ENCODE data around the gene OS9. TPM values are rescaled to one million over a fixed set of nuclear protein-coding genes. Genes with fewer than 3 reads are reported as not detected.

Gene OS9
- total and polyA plus RNA-seq, 9 of the 15 experiments (the other 6 are each of a cell fraction or from before 2014, with no cell fraction given): 4.6 to 105 (median 89.5) TPM

DNA sequence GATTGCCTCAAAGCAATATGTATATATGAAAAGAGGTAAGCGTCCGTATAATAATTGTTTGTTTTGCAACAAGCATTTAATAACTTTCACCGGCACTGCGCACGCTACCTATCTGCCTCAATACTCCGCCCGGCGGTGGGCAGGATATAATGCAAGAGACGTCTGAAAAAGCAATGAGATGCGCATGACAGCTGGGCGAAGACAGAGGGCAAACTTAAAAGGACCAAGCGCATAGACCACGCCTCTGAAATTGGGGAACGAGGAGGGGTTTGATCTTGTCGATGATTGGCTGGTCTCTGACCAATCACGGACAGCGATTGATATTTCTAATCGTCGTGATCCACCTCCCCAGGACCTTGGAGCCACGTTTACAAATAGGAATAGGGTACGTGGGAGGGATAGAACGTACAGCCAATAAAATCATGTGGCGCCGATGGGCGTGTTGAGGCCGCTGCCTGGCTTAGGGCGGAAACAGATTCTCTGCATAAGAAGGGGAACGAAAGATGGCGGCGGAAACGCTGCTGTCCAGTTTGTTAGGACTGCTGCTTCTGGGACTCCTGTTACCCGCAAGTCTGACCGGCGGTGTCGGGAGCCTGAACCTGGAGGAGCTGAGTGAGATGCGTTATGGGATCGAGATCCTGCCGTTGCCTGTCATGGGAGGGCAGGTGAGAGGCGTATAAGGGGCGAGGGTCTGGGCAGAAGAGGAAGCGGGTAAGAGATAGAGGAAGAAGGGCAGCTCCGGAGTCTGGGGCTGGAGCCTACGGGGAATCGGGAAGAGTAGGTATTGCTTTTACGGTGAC lies at the start of gene OS9 (continued):
- peak; percentile 82 for TF ChIP-seq E2F8 (IDR thresholded peaks at IDR 0.05; ENCODE audit: low read depth, partially characterized antibody)
- TF ChIP-seq DPF2 (IDR thresholded peaks at IDR 0.05): no peak
- TF ChIP-seq SMAD2 (IDR thresholded peaks at IDR 0.05; ENCODE audit: low read depth, low read length): no peak
- TF ChIP-seq, protein P1, sequence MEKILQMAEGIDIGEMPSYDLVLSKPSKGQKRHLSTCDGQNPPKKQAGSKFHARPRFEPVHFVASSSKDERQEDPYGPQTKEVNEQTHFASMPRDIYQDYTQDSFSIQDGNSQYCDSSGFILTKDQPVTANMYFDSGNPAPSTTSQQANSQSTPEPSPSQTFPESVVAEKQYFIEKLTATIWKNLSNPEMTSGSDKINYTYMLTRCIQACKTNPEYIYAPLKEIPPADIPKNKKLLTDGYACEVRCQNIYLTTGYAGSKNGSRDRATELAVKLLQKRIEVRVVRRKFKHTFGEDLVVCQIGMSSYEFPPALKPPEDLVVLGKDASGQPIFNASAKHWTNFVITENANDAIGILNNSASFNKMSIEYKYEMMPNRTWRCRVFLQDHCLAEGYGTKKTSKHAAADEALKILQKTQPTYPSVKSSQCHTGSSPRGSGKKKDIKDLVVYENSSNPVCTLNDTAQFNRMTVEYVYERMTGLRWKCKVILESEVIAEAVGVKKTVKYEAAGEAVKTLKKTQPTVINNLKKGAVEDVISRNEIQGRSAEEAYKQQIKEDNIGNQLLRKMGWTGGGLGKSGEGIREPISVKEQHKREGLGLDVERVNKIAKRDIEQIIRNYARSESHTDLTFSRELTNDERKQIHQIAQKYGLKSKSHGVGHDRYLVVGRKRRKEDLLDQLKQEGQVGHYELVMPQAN (IDR thresholded peaks at IDR 0.05; ENCODE audit: borderline replicate concordance): peak; percentile 92
- peak; percentile 93 for TF ChIP-seq PHF20 (IDR thresholded peaks at IDR 0.05; ENCODE audit: partially characterized antibody)
- TF ChIP-seq, protein P2, sequence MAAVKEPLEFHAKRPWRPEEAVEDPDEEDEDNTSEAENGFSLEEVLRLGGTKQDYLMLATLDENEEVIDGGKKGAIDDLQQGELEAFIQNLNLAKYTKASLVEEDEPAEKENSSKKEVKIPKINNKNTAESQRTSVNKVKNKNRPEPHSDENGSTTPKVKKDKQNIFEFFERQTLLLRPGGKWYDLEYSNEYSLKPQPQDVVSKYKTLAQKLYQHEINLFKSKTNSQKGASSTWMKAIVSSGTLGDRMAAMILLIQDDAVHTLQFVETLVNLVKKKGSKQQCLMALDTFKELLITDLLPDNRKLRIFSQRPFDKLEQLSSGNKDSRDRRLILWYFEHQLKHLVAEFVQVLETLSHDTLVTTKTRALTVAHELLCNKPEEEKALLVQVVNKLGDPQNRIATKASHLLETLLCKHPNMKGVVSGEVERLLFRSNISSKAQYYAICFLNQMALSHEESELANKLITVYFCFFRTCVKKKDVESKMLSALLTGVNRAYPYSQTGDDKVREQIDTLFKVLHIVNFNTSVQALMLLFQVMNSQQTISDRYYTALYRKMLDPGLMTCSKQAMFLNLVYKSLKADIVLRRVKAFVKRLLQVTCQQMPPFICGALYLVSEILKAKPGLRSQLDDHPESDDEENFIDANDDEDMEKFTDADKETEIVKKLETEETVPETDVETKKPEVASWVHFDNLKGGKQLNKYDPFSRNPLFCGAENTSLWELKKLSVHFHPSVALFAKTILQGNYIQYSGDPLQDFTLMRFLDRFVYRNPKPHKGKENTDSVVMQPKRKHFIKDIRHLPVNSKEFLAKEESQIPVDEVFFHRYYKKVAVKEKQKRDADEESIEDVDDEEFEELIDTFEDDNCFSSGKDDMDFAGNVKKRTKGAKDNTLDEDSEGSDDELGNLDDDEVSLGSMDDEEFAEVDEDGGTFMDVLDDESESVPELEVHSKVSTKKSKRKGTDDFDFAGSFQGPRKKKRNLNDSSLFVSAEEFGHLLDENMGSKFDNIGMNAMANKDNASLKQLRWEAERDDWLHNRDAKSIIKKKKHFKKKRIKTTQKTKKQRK (IDR thresholded peaks at IDR 0.05; ENCODE audit: borderline replicate concordance, low read depth, low read length): peak; percentile 14; the same call in 1 of the 2 replicates
- TF ChIP-seq SRSF7 (optimal IDR thresholded peaks at IDR 0.05; ENCODE audit: low read depth, low read length): no peak
- no peak for TF ChIP-seq MTA2 (IDR thresholded peaks at IDR 0.05; ENCODE audit: low read depth)
- TF ChIP-seq, protein P3, sequence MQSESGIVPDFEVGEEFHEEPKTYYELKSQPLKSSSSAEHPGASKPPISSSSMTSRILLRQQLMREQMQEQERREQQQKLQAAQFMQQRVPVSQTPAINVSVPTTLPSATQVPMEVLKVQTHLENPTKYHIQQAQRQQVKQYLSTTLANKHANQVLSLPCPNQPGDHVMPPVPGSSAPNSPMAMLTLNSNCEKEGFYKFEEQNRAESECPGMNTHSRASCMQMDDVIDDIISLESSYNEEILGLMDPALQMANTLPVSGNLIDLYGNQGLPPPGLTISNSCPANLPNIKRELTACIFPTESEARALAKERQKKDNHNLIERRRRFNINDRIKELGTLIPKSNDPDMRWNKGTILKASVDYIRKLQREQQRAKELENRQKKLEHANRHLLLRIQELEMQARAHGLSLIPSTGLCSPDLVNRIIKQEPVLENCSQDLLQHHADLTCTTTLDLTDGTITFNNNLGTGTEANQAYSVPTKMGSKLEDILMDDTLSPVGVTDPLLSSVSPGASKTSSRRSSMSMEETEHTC (IDR thresholded peaks at IDR 0.05): no peak
- no peak for TF ChIP-seq IRF2 (CRISPR knock-in tag; IDR thresholded peaks at IDR 0.05)
- peak; percentile 68 for TF ChIP-seq NFYB (IDR thresholded peaks at IDR 0.05; ENCODE audit: extremely low read depth, insufficient read length)
- TF ChIP-seq U2AF1 (optimal IDR thresholded peaks at IDR 0.05; ENCODE audit: low read depth, low read length): no peak
- no peak for TF ChIP-seq MAX (CRISPR knock-in tag; IDR thresholded peaks at IDR 0.05)
- TF ChIP-seq PRMT5 (CRISPR knock-in tag; IDR thresholded peaks at IDR 0.05): no peak
- no peak for TF ChIP-seq TGIF2 (CRISPR knock-in tag; IDR thresholded peaks at IDR 0.05)
- TF ChIP-seq ADNP (tag; IDR thresholded peaks at IDR 0.05): no peak
